HG03354 (cell line): ENCODE measurements around the gene RRAGD.

Experiments
- ATAC-seq: cut with Tn5 transposase; IDR thresholded peaks from one replicate; pipeline ENCODE4 v1.9.1; 2021; ENCODE audit warnings: mild to moderate bottlenecking; ENCODE audit not compliant: unreplicated experiment, poor library complexity, severe bottlenecking

Gene RRAGD

GRCh38 chr6:89351671-89352277, 60.3 kb downstream of the RRAGD start:
- no peak for ATAC-seq

- ATAC-seq: peak; percentile 47
Measured at GRCh38 chr6:89350281-89350966, 61.6 kb downstream of the RRAGD start.

GRCh38 chr6:89348372-89348771, 63.7 kb downstream of the RRAGD start:
- ATAC-seq: no peak

GRCh38 chr6:89347825-89348224, 64.2 kb downstream of the RRAGD start:
- no peak for ATAC-seq

- no peak for ATAC-seq
Measured at GRCh38 chr6:89346433-89346832, 65.6 kb downstream of the RRAGD start.

GRCh38 chr6:89339565-89339964, 72.5 kb downstream of the RRAGD start:
- no peak for ATAC-seq

GRCh38 chr6:89335164-89335563, 76.9 kb downstream of the RRAGD start:
- ATAC-seq: no peak

GRCh38 chr6:89330910-89331309, 81.2 kb downstream of the RRAGD start:
- no peak for ATAC-seq

GRCh38 chr6:89328976-89329375, 83.1 kb downstream of the RRAGD start:
- ATAC-seq: no peak

- no peak for ATAC-seq
Measured at GRCh38 chr6:89324304-89324703, 87.8 kb downstream of the RRAGD start.

GRCh38 chr6:89323511-89323971, 88.5 kb downstream of the RRAGD start:
- ATAC-seq: no peak

GRCh38 chr6:89321131-89321970, 90.7 kb downstream of the RRAGD start:
- no peak for ATAC-seq

GRCh38 chr6:89320012-89320559, 92.0 kb downstream of the RRAGD start:
- ATAC-seq: no peak

GRCh38 chr6:89317067-89317466, 95.0 kb downstream of the RRAGD start:
- no peak for ATAC-seq

- no peak for ATAC-seq
Measured at GRCh38 chr6:89315249-89315885, 96.7 kb downstream of the RRAGD start, which contains the start of gene GABRR2. GABRR2 (minus strand) TSS chr6:89315299; CDS start chr6:89315165, 134 bp downstream.

- ATAC-seq: no peak
Measured at GRCh38 chr6:89314692-89315091, 97.4 kb downstream of the RRAGD start.
